DOHH2 (cell line): ENCODE data around the gene KLHL30.

Source experiments
- H3F3A ChIP-seq: fragments of 200-600 bp; sonication (generic), shearing (Covaris generic); 2 replicates; pipeline ENCODE4 v1.6.0; 2016; ENCODE audit warnings: antibody characterized with exemption, mild to moderate bottlenecking; ENCODE audit not compliant: control insufficient read depth, insufficient read depth
- H3K27ac ChIP-seq: fragments of 200-600 bp; sonication (generic); 2 replicates; pipeline ENCODE4 v1.5.1; 2014; ENCODE audit warnings: low read depth, mild to moderate bottlenecking, low read length, moderate library complexity
- H3K27me3 ChIP-seq: fragments of 200-600 bp; sonication (generic); 2 replicates; pipeline ENCODE4 v1.6.1; 2014; ENCODE audit warnings: mild to moderate bottlenecking, low read length, mixed read lengths; ENCODE audit not compliant: control insufficient read depth
- H3K36me3 ChIP-seq: fragments of 200-600 bp; sonication (generic); 2 replicates; pipeline ENCODE4 v1.6.1; 2014; ENCODE audit warnings: mild to moderate bottlenecking, low read length, moderate library complexity, mixed read lengths; ENCODE audit not compliant: control insufficient read depth
- H3K4me1 ChIP-seq: fragments of 200-600 bp; sonication (generic); 2 replicates; pipeline ENCODE4 v1.6.1; 2014; ENCODE audit warnings: mild to moderate bottlenecking, low read length, mixed read lengths; ENCODE audit not compliant: control insufficient read depth
- H3K4me2 ChIP-seq: fragments of 200-600 bp; sonication (generic); 2 replicates; pipeline ENCODE4 v1.6.0; 2014; ENCODE audit warnings: mild to moderate bottlenecking, low read length, moderate library complexity
- H3K4me3 ChIP-seq: fragments of 200-600 bp; sonication (generic); 2 replicates; pipeline ENCODE4 v1.5.1; 2014; ENCODE audit warnings: mild to moderate bottlenecking, low read length, mixed read lengths
- H3K79me2 ChIP-seq: fragments of 200-600 bp; sonication (generic); 2 replicates; pipeline ENCODE4 v1.6.1; 2014; ENCODE audit warnings: mild to moderate bottlenecking, low read length, mixed read lengths; ENCODE audit not compliant: control insufficient read depth
- H3K9me2 ChIP-seq: fragments of 200-600 bp; sonication (generic); replicated peaks from 2 replicates; pipeline ENCODE4 v1.6.1; 2014; ENCODE audit warnings: mild to moderate bottlenecking, low read length, mixed read lengths; ENCODE audit not compliant: control insufficient read depth
- H3K9me3 ChIP-seq: fragments of 200-600 bp; sonication (generic); 2 replicates; pipeline ENCODE4 v1.6.1; 2014; ENCODE audit warnings: antibody characterized with exemption, low read length, mixed read lengths; ENCODE audit not compliant: control insufficient read depth, insufficient read depth
- H4K20me1 ChIP-seq: fragments of 200-600 bp; sonication (generic); 2 replicates; pipeline ENCODE4 v1.6.0; 2014; ENCODE audit warnings: low read depth, mild to moderate bottlenecking, antibody characterized with exemption, low read length, moderate library complexity; ENCODE audit not compliant: control insufficient read depth, insufficient read depth
- CTCF ChIP-seq: fragments of 200-600 bp; sonication (generic); IDR thresholded peaks from one replicate; pipeline ENCODE4 v1.5.1; 2014; ENCODE audit warnings: antibody characterized with exemption, mild to moderate bottlenecking, low read depth, low read length; ENCODE audit not compliant: poor library complexity, severe bottlenecking
- EZH2phosphoT487 ChIP-seq: fragments of 200-600 bp; sonication (generic); IDR thresholded peaks from 2 replicates; pipeline ENCODE4 v1.6.1; 2017; ENCODE audit warnings: borderline replicate concordance, mild to moderate bottlenecking, antibody characterized with exemption, low read length, moderate library complexity, mixed read lengths

KLHL30 gene

GRCh38 chr2:238123218-238123971, 15.1 kb upstream of the KLHL30 start:
- peaks cover 7% of the 10 kb centered on the region; the same call in 1 of the 2 replicates for H3K9me3 ChIP-seq
- H3K36me3 ChIP-seq, result no peaks in the 10 kb centered on the region
- no peaks in the 10 kb centered on the region for H3K79me2 ChIP-seq
- peaks cover 4% of the 10 kb centered on the region; the same call in 1 of the 2 replicates for H3K4me1 ChIP-seq
- no peak overlapping the region for H3K27ac ChIP-seq
- H3K27me3 ChIP-seq, result peaks cover 17% of the 10 kb centered on the region
- H4K20me1 ChIP-seq, result no peaks in the 10 kb centered on the region
- no peak overlapping the region for H3K4me3 ChIP-seq
- no peaks in the 10 kb centered on the region for H3K9me2 ChIP-seq
- no peaks in the 10 kb centered on the region for H3F3A ChIP-seq
- TF ChIP-seq EZH2phosphoT487 (no peak), CTCF (no peak)
- no peak overlapping the region for H3K4me2 ChIP-seq

GRCh38 chr2:238123991-238124470, 14.4 kb upstream of the KLHL30 start:
- peaks cover 11% of the 10 kb centered on the region for H3K27me3 ChIP-seq
- no peaks in the 10 kb centered on the region for H3K9me2 ChIP-seq
- no peaks in the 10 kb centered on the region for H3F3A ChIP-seq
- no peak overlapping the region for H3K4me3 ChIP-seq
- H3K4me1 ChIP-seq, result peaks cover 4% of the 10 kb centered on the region; the same call in 1 of the 2 replicates
- no peak overlapping the region for H3K27ac ChIP-seq
- no peak for TF ChIP-seq EZH2phosphoT487
- TF ChIP-seq CTCF, result no peak
- no peak overlapping the region for H3K4me2 ChIP-seq
- peaks cover 7% of the 10 kb centered on the region; the same call in 1 of the 2 replicates for H3K9me3 ChIP-seq
- H3K79me2 ChIP-seq, result no peaks in the 10 kb centered on the region
- H3K36me3 ChIP-seq, result no peaks in the 10 kb centered on the region
- H4K20me1 ChIP-seq, result no peaks in the 10 kb centered on the region

- Histone ChIP-seq H3K9me3 (peaks cover 7% of the 10 kb centered on the region; the same call in 1 of the 2 replicates), H3K27me3 (peaks cover 6% of the 10 kb centered on the region), H3K4me3 (no peak overlapping the region), H3K9me2 (no peaks in the 10 kb centered on the region), H3F3A (no peaks in the 10 kb centered on the region), H4K20me1 (no peaks in the 10 kb centered on the region), H3K79me2 (no peaks in the 10 kb centered on the region), H3K36me3 (no peaks in the 10 kb centered on the region), H3K4me2 (no peak overlapping the region), H3K27ac (no peak overlapping the region), H3K4me1 (peaks cover 4% of the 10 kb centered on the region; the same call in 1 of the 2 replicates)
- TF ChIP-seq EZH2phosphoT487, result no peak
Observed at GRCh38 chr2:238124488-238125126, 13.9 kb upstream of the KLHL30 start.
